Astrocyte of the cerebellum (primary cell): ENCODE results near the gene GAK.

Source experiments
- DNase-seq: peaks from one replicate; pipeline ENCODE4 v3.0.0-alpha.2; 2011; ENCODE audit warnings: low read depth
- H3K4me3 ChIP-seq: 2 replicates; pipeline ENCODE4 v1.5.1; 2011; ENCODE audit warnings: mild to moderate bottlenecking, low read depth, low read length, moderate library complexity
- CTCF ChIP-seq: IDR thresholded peaks from 2 replicates; pipeline ENCODE4 v1.5.1; 2012; ENCODE audit warnings: low read length, low read depth, moderate library complexity, mild to moderate bottlenecking; ENCODE audit errors: missing control alignments
- in situ Hi-C: cut with HindIII; loops from 2 replicates; pipeline ENCODE4 v1.10.0; 2017; ENCODE audit warnings: low sequenced_read_pairs

The GAK gene

GRCh38 chr4:887034-887763 lies 44.9 kb downstream of the GAK start:
- H3K4me3 ChIP-seq = no peak overlapping the region
- DNase-seq = no peak
- TF ChIP-seq CTCF = no peak
- in situ Hi-C loops = no loop called here

GRCh38 chr4:886244-886643 lies 45.9 kb downstream of the GAK start:
- in situ Hi-C loops = no loop called here
- no peak for TF ChIP-seq CTCF
- DNase-seq = no peak
- no peak overlapping the region for H3K4me3 ChIP-seq

- no peak for TF ChIP-seq CTCF
- in situ Hi-C loops = no loop called here
- DNase-seq = no peak
- no peak overlapping the region for H3K4me3 ChIP-seq
Measured at GRCh38 chr4:885353-885752, 46.8 kb downstream of the GAK start.

GRCh38 chr4:884896-885295 lies 47.2 kb downstream of the GAK start:
- in situ Hi-C loops = no loop called here

GRCh38 chr4:884259-884658 lies 47.9 kb downstream of the GAK start:
- no peak for TF ChIP-seq CTCF
- DNase-seq = no peak
- in situ Hi-C loops = no loop called here
- H3K4me3 ChIP-seq = no peak overlapping the region

More at GRCh38 chr4:884896-885295, 47.2 kb downstream of the GAK start:
- no peak overlapping the region for H3K4me3 ChIP-seq
- DNase-seq = no peak
- no peak for TF ChIP-seq CTCF

DNA sequence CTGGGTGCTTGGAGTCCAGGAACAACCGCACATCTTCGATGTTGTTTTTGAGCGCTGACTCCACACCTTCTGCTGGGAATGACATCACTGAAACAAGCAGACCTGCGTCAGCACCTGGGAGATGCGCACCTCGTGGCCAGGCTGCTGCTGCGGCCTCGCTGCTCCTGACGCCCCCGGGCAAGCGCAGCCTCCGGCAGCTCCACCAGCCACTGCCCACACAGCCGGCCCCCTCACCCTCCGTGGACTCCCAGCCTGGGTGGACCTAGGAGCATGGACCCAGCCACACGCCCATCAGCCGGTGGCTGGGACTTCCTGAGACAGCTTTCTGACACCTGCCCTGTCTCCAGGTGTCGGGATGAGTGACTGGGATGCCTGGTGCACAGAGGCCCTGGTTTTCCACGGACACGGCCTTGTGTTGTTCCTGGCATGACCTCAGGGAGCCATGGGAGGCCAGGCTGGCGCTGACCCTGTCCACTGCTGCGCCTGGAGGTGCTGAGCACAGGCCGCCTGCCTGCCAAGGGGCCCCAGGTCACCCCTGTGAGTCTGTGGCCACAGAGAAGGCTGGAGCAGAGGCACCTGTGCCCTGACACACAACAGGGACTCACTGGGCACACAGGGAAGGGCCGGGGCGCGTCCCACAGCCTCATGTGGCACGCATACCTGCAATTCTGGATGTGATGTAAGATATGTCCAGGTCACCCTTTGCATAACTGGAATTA lies 48.6 kb downstream of the GAK start:
- in situ Hi-C loops = no loop called here
- H3K4me3 ChIP-seq = no peak overlapping the region
- DNase-seq = no peak
- TF ChIP-seq CTCF = no peak
